GM12878 (cell line): ENCODE measurements around the gene SMIM27. TPM values are rescaled to one million over a fixed set of nuclear protein-coding genes. Genes with fewer than 3 reads are reported as not detected.

Experiments used
- ATAC-seq: fragments of 200-7000 bp; cut with Tn5 transposase; 3 replicates; pipeline ENCODE4 v1.9.1; 2020; ENCODE audit warnings: mild to moderate bottlenecking, moderate library complexity
- BruUV-seq: library from RNA; stranded (reverse); fragments of 400-500 nt; replicated peaks from 2 replicates; lab custom pipeline; 2021; lab: Mats Ljungman, UMichigan
- CTCF ChIA-PET: fragments of 300-600 bp; sonication (Branson Sonifier 250); formaldehyde crosslinking; extraction: SDS; loops from one replicate; lab custom pipeline; 2021; ENCODE audit warnings: inconsistent platforms; lab: Yijun Ruan, JAX
- POLR2A ChIA-PET: fragments of 350-600 bp; formaldehyde crosslinking; extraction: SDS; loops from one replicate; lab custom pipeline; 2021; ENCODE audit warnings: inconsistent platforms; lab: Charles Lee
- RAD21 ChIA-PET: fragments of 300-600 bp; sonication (Branson Sonifier 250); formaldehyde crosslinking; loops from one replicate; lab custom pipeline; 2023; ENCODE audit warnings: antibody characterized with exemption; ENCODE audit not compliant: unreplicated experiment; lab: Charles Lee
- SMC1A ChIA-PET: fragments of 300-600 bp; sonication (Branson Sonifier 250); formaldehyde crosslinking; loops from one replicate; lab custom pipeline; 2023; ENCODE audit not compliant: unreplicated experiment, uncharacterized antibody; lab: Charles Lee
- DNase-seq: peaks from one replicate; pipeline ENCODE4 v3.0.0-alpha.2; 2011; ENCODE audit warnings: low read depth, low spot score
- FAIRE-seq: peaks from 3 replicates; lab custom pipeline; 2011; peaks lifted over from hg19 to GRCh38; lab: Jason Lieb, UNC
- H2AFZ ChIP-seq: 2 replicates; pipeline ENCODE4 v1.6.0; 2011; ENCODE audit warnings: low read depth, low read length, control low read depth; ENCODE audit not compliant: control insufficient read depth
- H3K27ac ChIP-seq: 2 replicates; pipeline ENCODE4 v1.5.1; 2011; ENCODE audit warnings: control low read depth; ENCODE audit not compliant: control insufficient read depth, insufficient read depth
- H3K27me3 ChIP-seq, 2 experiments: replicated peaks in 1 of 2; 2 replicates each; pipeline versions ENCODE4 v1.6.0 to v1.6.1; 2011; ENCODE audit warnings: low read length in 1 of 2; ENCODE audit not compliant: control insufficient read depth in 2 of 2, insufficient read depth in 2 of 2
- H3K36me3 ChIP-seq, 2 experiments: 2 replicates each; pipeline ENCODE4 v1.5.1; 2011; ENCODE audit warnings: low read length in 1 of 2; ENCODE audit not compliant: control insufficient read depth in 2 of 2, insufficient read depth in 2 of 2
- H3K4me1 ChIP-seq: 2 replicates; pipeline ENCODE4 v1.6.1; 2011; ENCODE audit warnings: mild to moderate bottlenecking, low read length, moderate library complexity, mixed read lengths; ENCODE audit not compliant: control insufficient read depth, insufficient read depth
- H3K4me2 ChIP-seq: 2 replicates; pipeline ENCODE4 v1.6.0; 2011; ENCODE audit warnings: control low read depth; ENCODE audit not compliant: control insufficient read depth, insufficient read depth
- H3K4me3 ChIP-seq: fragments of 200-600 bp; sonication (generic); 2 replicates; pipeline ENCODE4 v1.5.1; 2016
- H3K79me2 ChIP-seq: 2 replicates; pipeline ENCODE4 v1.6.0; 2011; ENCODE audit warnings: low read length; ENCODE audit not compliant: control insufficient read depth, insufficient read depth
- H3K9ac ChIP-seq: 2 replicates; pipeline ENCODE4 v1.8.0; 2011; ENCODE audit warnings: low read length, control low read depth, mixed read lengths; ENCODE audit not compliant: control insufficient read depth, insufficient read depth
- H3K9me3 ChIP-seq: replicated peaks from 3 replicates; pipeline ENCODE4 v1.5.1; 2011; ENCODE audit warnings: mild to moderate bottlenecking, low read length; ENCODE audit not compliant: control insufficient read depth, insufficient read depth
- H4K20me1 ChIP-seq: 2 replicates; pipeline ENCODE4 v1.6.0; 2011; ENCODE audit not compliant: control insufficient read depth, insufficient read depth
- ATF7 ChIP-seq: fragments of 450-650 bp; IDR thresholded peaks from 2 replicates; pipeline ENCODE4 v1.6.1; 2016; ENCODE audit warnings: low read depth, mild to moderate bottlenecking
- CHD4 ChIP-seq: fragments of 200-600 bp; sonication (generic); IDR thresholded peaks from 2 replicates; pipeline ENCODE4 v1.6.1; 2016; ENCODE audit warnings: mild to moderate bottlenecking
- EGR1 ChIP-seq, 2 experiments: IDR thresholded peaks; 1 replicate in 1 of 2; 2 replicates in 1 of 2; pipeline ENCODE4 v1.6.1; 2011 to 2012; ENCODE audit warnings: low read depth in 2 of 2, low read length in 2 of 2, borderline replicate concordance in 1 of 2, mild to moderate bottlenecking in 1 of 2, moderate library complexity in 1 of 2
- IKZF2 ChIP-seq, 2 experiments: fragments of 450-650 bp; IDR thresholded peaks; 2 replicates each; pipeline ENCODE4 v1.6.1; 2017; ENCODE audit warnings: mild to moderate bottlenecking in 2 of 2, moderate library complexity in 2 of 2
- PAX5 ChIP-seq: IDR thresholded peaks from 2 replicates; pipeline ENCODE4 v1.6.1; 2011; ENCODE audit warnings: low read depth, low read length, borderline replicate concordance
- PML ChIP-seq: IDR thresholded peaks from 2 replicates; pipeline ENCODE4 v1.6.1; 2012; ENCODE audit warnings: low read length, inconsistent platforms
- RCOR1 ChIP-seq: conservative IDR thresholded peaks from 2 replicates; pipeline ENCODE4 v1.6.1; 2012; ENCODE audit warnings: low read depth, low read length, improper control_type of control experiment
- SMARCA5 ChIP-seq: fragments of 450-650 bp; IDR thresholded peaks from 2 replicates; pipeline ENCODE4 v1.6.1; 2017; ENCODE audit warnings: mild to moderate bottlenecking
- SREBF1 ChIP-seq: IDR thresholded peaks from 2 replicates; pipeline ENCODE4 v1.6.1; 2012; ENCODE audit warnings: mild to moderate bottlenecking, low read length
- STAT1 ChIP-seq: fragments of 450-650 bp; conservative IDR thresholded peaks from 2 replicates; pipeline ENCODE4 v1.6.1; 2014; ENCODE audit warnings: antibody characterized with exemption, mild to moderate bottlenecking
- ZNF217 ChIP-seq: fragments of 450-650 bp; IDR thresholded peaks from 2 replicates; pipeline ENCODE4 v1.6.1; 2017; ENCODE audit warnings: antibody characterized with exemption, mild to moderate bottlenecking
- ZZZ3 ChIP-seq: IDR thresholded peaks from 2 replicates; pipeline ENCODE4 v1.6.1; 2011; ENCODE audit warnings: low read depth; ENCODE audit not compliant: control insufficient read depth, insufficient read length
- in situ Hi-C: fragments of 300-500 bp; cut with MboI; formaldehyde crosslinking; loops from 9 replicates; pipeline ENCODE4 v1.14.3; 2018; ENCODE audit warnings: mixed read lengths
- intact Hi-C: fragments of 100-400 bp; cut with micrococcal nuclease; formaldehyde crosslinking; loops from one replicate; pipeline ENCODE4 v1.14.2; 2022; ENCODE audit not compliant: unreplicated experiment
- polyA plus RNA-seq, 11 experiments: library from polyadenylated mRNA; depleted of rRNA in 4 of 11; unstranded in 6 of 11; stranded (reverse) in 5 of 11; fragments of >200 nt; fragmentation: Nextera tagmentation in 4 of 11; fragmentation: Illumina TruSeq in 1 of 11; extraction: Ambion mirVana in 4 of 11; extraction: Trizol in 1 of 11; gene quantifications; 1 replicate in 1 of 11; 2 replicates in 10 of 11; pipeline versions ENCODE4 v1.2.1 to v1.2.3, GENCODE V29; 2011 to 2016; ENCODE audit warnings: inconsistent platforms in 2 of 11, missing spikeins in 2 of 11, low read depth in 1 of 11
- total RNA-seq, 4 experiments: library from RNA; depleted of rRNA in 3 of 4; stranded (reverse); fragments of >200 nt in 3 of 4; fragmentation: Illumina TruSeq in 1 of 4; extraction: Trizol in 1 of 4; gene quantifications; 2 replicates each; pipeline versions ENCODE4 v1.2.1 to v1.2.3, GENCODE V29; 2013 to 2021
- TF ChIP-seq, protein P1 (sequence below): IDR thresholded peaks from 2 replicates; pipeline ENCODE4 v1.6.1; 2012; ENCODE audit warnings: low read depth, low read length, improper control_type of control experiment

The SMIM27 gene
- total and polyA plus RNA-seq, 10 of the 15 experiments (the other 5 are each of a cell fraction or from before 2014, with no cell fraction given): 12.2 to 47.3 (median 26.5) TPM

- SMC1A ChIA-PET: interaction anchor here (1.0 to 2.0 kb wide), 5 partner anchors 18 to 172 kb away, joined by 3 to 11 read pairs (median 5); partner anchors contain the start of gene NDUFB6
- no peak overlapping the region for H3K9ac ChIP-seq
- in situ Hi-C loops (no loop called here), intact Hi-C loops (no loop called here)
- no peaks in the 10 kb centered on the region for H3K36me3 ChIP-seq
- 0 out of 2 replicates have a peak overlapping the region, but pooled peaks have one; percentile 6 for H3K27ac ChIP-seq
- H3K79me2 ChIP-seq: peaks cover 33% of the 10 kb centered on the region
- no peaks in the 10 kb centered on the region for H3K27me3 ChIP-seq
- no peak overlapping the region for H3K4me3 ChIP-seq
- no TSS peak for BruUV-seq
- H4K20me1 ChIP-seq: no peaks in the 10 kb centered on the region
- H3K4me1 ChIP-seq: peaks cover 18% of the 10 kb centered on the region
- FAIRE-seq (no peak), DNase-seq (no peak), ATAC-seq (no peak)
- RAD21 ChIA-PET: interaction anchor here (1.2 to 1.6 kb wide), 3 partner anchors 17 to 176 kb away, joined by 6 to 10 read pairs (median 6); partner anchors contain the start of gene RIGI
- CTCF ChIA-PET: interaction anchor here (0.5 to 5.6 kb wide), 5 partner anchors 10 to 175 kb away, joined by 3 to 38 read pairs (median 3); partner anchors contain the start of gene NDUFB6
- POLR2A ChIA-PET: interaction anchor here (0.7 to 0.9 kb wide), 4 partner anchors 28 to 1108 kb away, joined by 3 to 5 read pairs (median 3); partner anchors contain the start of genes ACO1 and RIGI
- no peaks in the 10 kb centered on the region for H3K9me3 ChIP-seq
- no peak overlapping the region for H2AFZ ChIP-seq
- H3K4me2 ChIP-seq: 0 out of 2 replicates have a peak overlapping the region, but pooled peaks have one; percentile 5
- no peak for TF ChIP-seq ZNF217
- TF ChIP-seq PML: no peak
- TF ChIP-seq PAX5: no peak
- TF ChIP-seq EGR1 (IDR thresholded peaks at IDR 0.05; ENCODE audit: borderline replicate concordance in 1 of 2, low read depth in 2 of 2, low read length in 2 of 2): no peak
- TF ChIP-seq ZZZ3: no peak
- TF ChIP-seq IKZF2 (IDR thresholded peaks at IDR 0.05): no peak
- no peak for TF ChIP-seq RCOR1
- no peak for TF ChIP-seq STAT1
- TF ChIP-seq, protein P1, sequence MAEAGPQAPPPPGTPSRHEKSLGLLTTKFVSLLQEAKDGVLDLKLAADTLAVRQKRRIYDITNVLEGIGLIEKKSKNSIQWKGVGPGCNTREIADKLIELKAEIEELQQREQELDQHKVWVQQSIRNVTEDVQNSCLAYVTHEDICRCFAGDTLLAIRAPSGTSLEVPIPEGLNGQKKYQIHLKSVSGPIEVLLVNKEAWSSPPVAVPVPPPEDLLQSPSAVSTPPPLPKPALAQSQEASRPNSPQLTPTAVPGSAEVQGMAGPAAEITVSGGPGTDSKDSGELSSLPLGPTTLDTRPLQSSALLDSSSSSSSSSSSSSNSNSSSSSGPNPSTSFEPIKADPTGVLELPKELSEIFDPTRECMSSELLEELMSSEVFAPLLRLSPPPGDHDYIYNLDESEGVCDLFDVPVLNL: no peak
- TF ChIP-seq SMARCA5: no peak
- TF ChIP-seq CHD4: no peak
- no peak for TF ChIP-seq ATF7
- TF ChIP-seq SREBF1: no peak
Observed at GRCh38 chr9:32554591-32554990, 2.5 kb downstream of the SMIM27 start.
